ENCODE measurements around the gene ADGRD1. TPM values are rescaled to one million over a fixed set of nuclear protein-coding genes. Genes with fewer than 3 reads are reported as not detected.

The ADGRD1 gene
- total and polyA plus RNA-seq, 12 donors, result 0.87 to 6.0 (median 1.6) TPM

GRCh38 chr12:130989391-130989790, 35.7 kb downstream of the ADGRD1 start:
- Histone ChIP-seq H3K9me3 (replicated peaks in 1 of 3) (no peaks in the 10 kb centered on the region), H3K36me3 (replicated peaks in 1 of 2) (no peaks in the 10 kb centered on the region), H3K4me3 (no peak overlapping the region), H3K4me1 (replicated peaks in 1 of 2) (no peaks in the 10 kb centered on the region), H3K27ac (no peak overlapping the region), H3K27me3 (no peaks in the 10 kb centered on the region)
- TF ChIP-seq CTCF (IDR thresholded peaks at IDR 0.05) (no peak), POLR2A (IDR thresholded peaks at IDR 0.05) (no peak)
- DNase-seq, result no peak
- intact Hi-C loops (cut with DNase I), result no loop called here
- WGBS, 4 donors, result 88 to 94% (median 91%) methylated on average over 8 of the region's 8 CpGs

- Histone ChIP-seq H3K4me3 (no peak overlapping the region), H3K4me1 (replicated peaks in 1 of 2) (no peaks in the 10 kb centered on the region), H3K27me3 (no peaks in the 10 kb centered on the region), H3K9me3 (replicated peaks in 1 of 3) (no peaks in the 10 kb centered on the region), H3K27ac (no peak overlapping the region), H3K36me3 (replicated peaks in 1 of 2) (no peaks in the 10 kb centered on the region)
- TF ChIP-seq CTCF (IDR thresholded peaks at IDR 0.05), result no peak
- TF ChIP-seq POLR2A (IDR thresholded peaks at IDR 0.05), result no peak
- intact Hi-C loops (cut with DNase I), result no loop called here
- DNase-seq, result no peak
- 74 to 87% (median 85%) methylated on average over 8 of the region's 8 CpGs for WGBS, 4 donors
Observed at GRCh38 chr12:130990034-130990433, 36.3 kb downstream of the ADGRD1 start.

- intact Hi-C loops (cut with DNase I), result no loop called here
- TF ChIP-seq CTCF (IDR thresholded peaks at IDR 0.05) (no peak), POLR2A (IDR thresholded peaks at IDR 0.05) (no peak)
- no peaks in the 10 kb centered on the region for H3K27me3 ChIP-seq
Observed at GRCh38 chr12:130992448-130992847, 38.7 kb downstream of the ADGRD1 start.

GRCh38 chr12:130992979-130993538, 39.4 kb downstream of the ADGRD1 start:
- Histone ChIP-seq H3K4me3 (no peak overlapping the region), H3K27me3 (no peaks in the 10 kb centered on the region), H3K36me3 (replicated peaks in 1 of 2) (no peaks in the 10 kb centered on the region), H3K27ac (no peak overlapping the region), H3K4me1 (replicated peaks in 1 of 2) (no peaks in the 10 kb centered on the region), H3K9me3 (replicated peaks in 1 of 3) (no peaks in the 10 kb centered on the region)
- 84 to 95% (median 90%) methylated on average over 3 to 5 of the region's 5 CpGs for WGBS, 4 donors
- TF ChIP-seq CTCF (IDR thresholded peaks at IDR 0.05), result no peak
- TF ChIP-seq POLR2A (IDR thresholded peaks at IDR 0.05), result no peak
- intact Hi-C loops (cut with DNase I), result no loop called here
- DNase-seq, result no peak

More at GRCh38 chr12:130992448-130992847, 38.7 kb downstream of the ADGRD1 start:
- DNase-seq, result no peak
- Histone ChIP-seq H3K27ac (no peak overlapping the region), H3K36me3 (replicated peaks in 1 of 2) (no peaks in the 10 kb centered on the region), H3K9me3 (replicated peaks in 1 of 3) (no peaks in the 10 kb centered on the region), H3K4me3 (no peak overlapping the region), H3K4me1 (replicated peaks in 1 of 2) (no peaks in the 10 kb centered on the region)
- 73 to 85% (median 77%) methylated on average over 8 of the region's 8 CpGs for WGBS, 4 donors
